Testis (tissue), 2 donors: ENCODE measurements around the gene MAP2K5.

ENCODE experiments used
- CTCF ChIP-seq, 3 experiments: fragments of 450-650 bp in 2 of 3; fragments of 200-600 bp in 1 of 3; sonication (generic) in 1 of 3; IDR thresholded peaks; one replicate each; pipeline ENCODE4 v1.5.1; 2016 to 2019; ENCODE audit warnings: antibody characterized with exemption in 3 of 3, mild to moderate bottlenecking in 2 of 3, moderate library complexity in 1 of 3
- POLR2A ChIP-seq: fragments of 450-650 bp; IDR thresholded peaks from one replicate; pipeline ENCODE4 v1.6.1; 2017; ENCODE audit warnings: antibody characterized with exemption, mild to moderate bottlenecking, moderate library complexity

GRCh38 chr15:67717776-67718175, 175.3 kb downstream of the MAP2K5 start:
- no peak for TF ChIP-seq CTCF (IDR thresholded peaks at IDR 0.05)
- no peak for TF ChIP-seq POLR2A
